Endothelial cell of umbilical vein (primary cell): ENCODE results near the gene TSPAN1. TPM values are rescaled to one million over a fixed set of nuclear protein-coding genes. Genes with fewer than 3 reads are reported as not detected.
A peak's percentile ranks its signal among the peaks of the same experiment; 100 is the strongest.

Experiments used
- BruUV-seq: library from RNA; stranded (reverse); fragments of 400-500 nt; replicated peaks from 2 replicates; lab custom pipeline; 2021; lab: Mats Ljungman, UMichigan
- CTCF ChIA-PET: fragments of 300-600, 350-600 bp; sonication (Branson Sonifier 250); formaldehyde crosslinking; loops from one replicate; lab custom pipeline; 2021; ENCODE audit warnings: antibody characterized with exemption, inconsistent platforms; lab: Charles Lee
- POLR2A ChIA-PET: fragments of 300-600, 350-600 bp; sonication (Branson Sonifier 250); formaldehyde crosslinking; loops from one replicate; lab custom pipeline; 2021; ENCODE audit warnings: antibody characterized with exemption, inconsistent platforms; lab: Charles Lee
- DNase-seq: peaks from one replicate; pipeline ENCODE4 v3.0.0-alpha.2; 2011; ENCODE audit warnings: low read depth, low spot score
- FAIRE-seq: peaks from 2 replicates; lab custom pipeline; 2011; peaks lifted over from hg19 to GRCh38; lab: Jason Lieb, UNC
- H2AFZ ChIP-seq: 2 replicates; pipeline ENCODE4 v1.6.0; 2012; ENCODE audit warnings: low read depth, low read length, control low read depth, inconsistent platforms
- H3K27ac ChIP-seq: 2 replicates; pipeline ENCODE4 v1.5.1; 2011; ENCODE audit warnings: low read depth, mild to moderate bottlenecking, control low read depth, low read length, moderate library complexity; ENCODE audit not compliant: insufficient read depth
- H3K27me3 ChIP-seq, 2 experiments: 2 replicates each; pipeline versions ENCODE4 v1.6.0 to v1.6.1; 2011; ENCODE audit warnings: low read length in 2 of 2, mixed read lengths in 1 of 2; ENCODE audit not compliant: control insufficient read depth in 2 of 2, insufficient read depth in 2 of 2
- H3K36me3 ChIP-seq, 2 experiments: 2 replicates in 1 of 2; 3 replicates in 1 of 2; pipeline ENCODE4 v1.5.1; 2011; ENCODE audit warnings: low read length in 2 of 2, mild to moderate bottlenecking in 1 of 2, moderate library complexity in 1 of 2; ENCODE audit not compliant: control insufficient read depth in 2 of 2, insufficient read depth in 2 of 2; ENCODE audit errors: extremely low read depth in 1 of 2
- H3K4me1 ChIP-seq: 3 replicates; pipeline ENCODE4 v1.5.1; 2011; ENCODE audit warnings: mild to moderate bottlenecking, low read length; ENCODE audit not compliant: control insufficient read depth, insufficient read depth; ENCODE audit errors: extremely low read depth
- H3K4me2 ChIP-seq: 2 replicates; pipeline ENCODE4 v1.6.1; 2011; ENCODE audit warnings: low read length, control low read depth, mixed read lengths; ENCODE audit not compliant: insufficient read depth
- H3K4me3 ChIP-seq, 3 experiments: fragments of 200-600 bp in 1 of 3; sonication (generic), shearing (Covaris generic) in 1 of 3; replicated peaks in 1 of 3; 2 replicates each; pipeline ENCODE4 v1.5.1; 2011 to 2016; ENCODE audit warnings: control low read depth in 3 of 3, low read length in 3 of 3, mild to moderate bottlenecking in 2 of 3, inconsistent platforms in 1 of 3, low read depth in 1 of 3, moderate library complexity in 1 of 3; ENCODE audit not compliant: insufficient read depth in 1 of 3
- H3K79me2 ChIP-seq: 2 replicates; pipeline ENCODE4 v1.6.0; 2012; ENCODE audit warnings: low read length, inconsistent platforms; ENCODE audit not compliant: control insufficient read depth, insufficient read depth
- H3K9ac ChIP-seq: replicated peaks from 2 replicates; pipeline ENCODE3; 2011; ENCODE audit warnings: low read length, control low read depth; ENCODE audit not compliant: insufficient read depth; ENCODE audit errors: extremely low read depth
- H3K9me1 ChIP-seq: replicated peaks from 3 replicates; pipeline ENCODE4 v1.6.0; 2011; ENCODE audit warnings: mild to moderate bottlenecking, low read length; ENCODE audit not compliant: control insufficient read depth, insufficient read depth; ENCODE audit errors: extremely low read depth
- H3K9me3 ChIP-seq: replicated peaks from 2 replicates; pipeline ENCODE4 v1.5.1; 2012; ENCODE audit warnings: low read length, inconsistent platforms; ENCODE audit not compliant: control insufficient read depth, insufficient read depth
- H4K20me1 ChIP-seq: replicated peaks from 2 replicates; pipeline ENCODE3; 2011; ENCODE audit warnings: mild to moderate bottlenecking, low read length; ENCODE audit not compliant: control insufficient read depth, insufficient read depth; ENCODE audit errors: extremely low read depth
- CTCF ChIP-seq, 2 donors: IDR thresholded peaks; 1 replicate in 1 of 2; 2 replicates in 1 of 2; pipeline ENCODE4 v1.5.1; 2011; ENCODE audit warnings: low read length in 2 of 2, mild to moderate bottlenecking in 2 of 2, moderate library complexity in 2 of 2, control low read depth in 1 of 2, inconsistent platforms in 1 of 2, low read depth in 1 of 2; ENCODE audit not compliant: insufficient read depth in 1 of 2; ENCODE audit errors: extremely low read depth in 1 of 2
- EZH2 ChIP-seq: IDR thresholded peaks from 2 replicates; pipeline ENCODE4 v1.6.1; 2012; ENCODE audit warnings: borderline replicate concordance, low read depth, mild to moderate bottlenecking, moderate library complexity, low read length, inconsistent platforms; ENCODE audit not compliant: severe bottlenecking
- FOS ChIP-seq: IDR thresholded peaks from 2 replicates; pipeline ENCODE4 v1.6.1; 2011; ENCODE audit warnings: mild to moderate bottlenecking, low read length, moderate library complexity, borderline replicate concordance; ENCODE audit not compliant: insufficient read depth
- JUN ChIP-seq: IDR thresholded peaks from 2 replicates; pipeline ENCODE4 v1.6.1; 2011; ENCODE audit warnings: borderline replicate concordance, low read depth; ENCODE audit not compliant: insufficient read length, insufficient read depth
- POLR2A ChIP-seq: IDR thresholded peaks from 2 replicates; pipeline ENCODE4 v1.6.1; 2012; ENCODE audit warnings: low read depth, mild to moderate bottlenecking, control low read depth, low read length
- POLR2AphosphoS5 ChIP-seq: IDR thresholded peaks from 2 replicates; pipeline ENCODE4 v1.6.1; 2012; ENCODE audit warnings: low read depth, mild to moderate bottlenecking, control low read depth, low read length, moderate library complexity; ENCODE audit not compliant: insufficient read depth
- dilution Hi-C: fragments of 300-500 bp; cut with MboI; formaldehyde crosslinking; loops from one replicate; pipeline ENCODE4 v1.15.0; 2019; ENCODE audit warnings: low sequenced_read_pairs; ENCODE audit not compliant: extremely low pct_ligation_motif_present
- intact Hi-C: fragments of 100-400 bp; cut with micrococcal nuclease; formaldehyde crosslinking; loops from one replicate; pipeline ENCODE4 v1.10.0; 2022
- polyA plus RNA-seq, 4 experiments: library from polyadenylated mRNA; depleted of rRNA in 3 of 4; stranded (reverse) in 3 of 4; unstranded in 1 of 4; fragments of >200 nt; gene quantifications; 2 replicates each; pipeline versions ENCODE4 v1.2.1 to v1.2.3, GENCODE V29; 2011 to 2012; ENCODE audit warnings: missing spikeins in 1 of 4
- total RNA-seq: library from RNA; stranded (reverse); gene quantifications from 2 replicates; pipeline ENCODE4 v1.2.3, GENCODE V29; 2021
- TF ChIP-seq, protein P1 (sequence below): IDR thresholded peaks from 2 replicates; pipeline ENCODE4 v1.6.1; 2011; ENCODE audit not compliant: insufficient read depth, insufficient read length

Gene TSPAN1
- total and polyA plus RNA-seq, 2 donors (not counting 3 experiments of a cell fraction or from before 2014, with no cell fraction given) = 0.65 to 0.88 TPM

DNA sequence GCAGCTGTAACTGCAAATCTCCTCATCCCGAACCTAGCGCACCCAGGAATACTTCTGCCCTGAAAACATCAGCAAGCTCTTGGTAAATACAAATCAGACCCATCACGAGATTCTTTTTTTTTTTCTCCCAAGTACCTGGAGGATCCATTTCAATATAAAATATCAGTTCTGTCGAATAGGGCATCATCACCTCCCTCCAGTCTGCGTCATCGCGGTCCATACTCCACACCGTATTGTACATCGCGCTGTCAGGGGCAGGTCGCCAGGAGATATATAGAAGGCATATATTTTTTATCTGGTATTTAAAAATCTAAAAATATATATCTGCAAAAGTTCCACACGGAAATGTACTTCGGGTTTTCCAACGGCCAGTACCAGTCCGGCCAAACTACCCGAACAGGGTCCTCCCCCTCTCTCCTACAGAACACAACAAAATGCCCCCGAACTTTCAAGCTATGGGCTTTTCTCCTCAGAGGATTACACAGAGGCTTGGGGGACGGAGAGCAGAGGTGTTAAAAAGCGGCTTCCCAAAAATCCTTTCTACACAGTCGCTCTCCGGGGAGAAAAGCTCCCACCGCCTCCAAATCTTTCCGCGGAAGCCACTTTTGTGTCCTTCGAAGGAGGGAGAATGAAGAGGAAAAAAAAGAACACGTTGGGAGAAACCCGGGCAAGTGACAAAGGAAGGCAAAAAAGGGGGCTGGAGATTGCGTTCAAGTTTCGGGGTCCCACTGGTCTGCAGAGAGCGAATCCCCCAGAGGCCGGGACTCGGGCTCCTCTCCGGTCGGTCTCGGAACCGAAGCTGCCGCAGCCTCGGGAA is 43.0 kb upstream of the TSPAN1 start:
- Histone ChIP-seq H2AFZ (peak overlapping the region; percentile 81), H3K9ac (peak overlapping the region; percentile 88), H3K9me1 (no peaks in the 10 kb centered on the region), H3K4me1 (peaks cover 21% of the 10 kb centered on the region), H3K4me2 (peak overlapping the region; percentile 94), H3K79me2 (no peaks in the 10 kb centered on the region), H3K4me3 (peak overlapping the region; percentile 79 to 99 (median 92)), H3K36me3 (no peaks in the 10 kb centered on the region), H3K27ac (peak overlapping the region; percentile 86), H3K27me3 (no peaks in the 10 kb centered on the region), H4K20me1 (no peaks in the 10 kb centered on the region), H3K9me3 (no peaks in the 10 kb centered on the region)
- dilution Hi-C loops = no loop called here
- intact Hi-C loops = loop anchor here (1.0 to 5.0 kb wide), 6 partner anchors 35 to 445 kb away; partner anchors contain the start of genes GPBP1L1, LRRC41, MAST2 and TMEM69
- DNase-seq (peak; percentile 45), FAIRE-seq (peak; percentile 18)
- TSS peak; percentile 66 for BruUV-seq
- ChIA-PET CTCF (interaction anchor here (0.9 to 2.7 kb wide), 7 partner anchors 18 to 92 kb away, joined by 3 to 9 read pairs (median 4); no protein-coding TSS in a partner anchor), POLR2A (interaction anchor here (0.6 to 1.7 kb wide), 12 partner anchors 9 to 115 kb away, joined by 3 to 9 read pairs (median 3); partner anchors contain the start of gene RAD54L)
- TF ChIP-seq POLR2A (no peak), POLR2AphosphoS5 (no peak), CTCF (IDR thresholded peaks at IDR 0.05; ENCODE audit: extremely low read depth in 1 of 2, insufficient read depth in 1 of 2, low read depth in 1 of 2, low read length in 2 of 2) (no peak), EZH2 (no peak), FOS (no peak), JUN (no peak)
- TF ChIP-seq, protein P1, sequence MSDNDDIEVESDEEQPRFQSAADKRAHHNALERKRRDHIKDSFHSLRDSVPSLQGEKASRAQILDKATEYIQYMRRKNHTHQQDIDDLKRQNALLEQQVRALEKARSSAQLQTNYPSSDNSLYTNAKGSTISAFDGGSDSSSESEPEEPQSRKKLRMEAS = no peak
